ENCODE measurements around the gene PAK3.

DNA sequence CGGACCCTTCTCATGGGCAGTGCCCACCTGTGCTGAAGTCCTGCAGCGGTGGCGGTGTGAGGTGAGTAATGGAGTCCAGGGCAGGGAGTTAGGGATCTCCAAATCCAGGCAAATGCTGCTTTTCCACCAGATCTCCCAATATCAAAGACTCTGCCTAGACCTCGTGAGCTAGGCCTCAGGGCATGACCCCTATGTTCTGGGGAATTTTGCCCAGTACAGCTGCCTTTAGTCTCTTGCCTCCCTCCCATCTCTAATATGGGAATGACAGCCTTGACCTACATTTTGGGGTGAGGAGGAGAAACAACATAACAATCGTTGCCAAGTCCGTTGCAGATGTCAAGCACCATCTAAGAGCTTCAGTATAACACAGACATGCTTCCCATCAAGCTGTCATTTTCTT is 7.3 kb downstream of the PAK3 start:
- no peak for TF ChIP-seq POLR2AphosphoS5 (IDR thresholded peaks at IDR 0.05)
- TF ChIP-seq, protein P1, sequence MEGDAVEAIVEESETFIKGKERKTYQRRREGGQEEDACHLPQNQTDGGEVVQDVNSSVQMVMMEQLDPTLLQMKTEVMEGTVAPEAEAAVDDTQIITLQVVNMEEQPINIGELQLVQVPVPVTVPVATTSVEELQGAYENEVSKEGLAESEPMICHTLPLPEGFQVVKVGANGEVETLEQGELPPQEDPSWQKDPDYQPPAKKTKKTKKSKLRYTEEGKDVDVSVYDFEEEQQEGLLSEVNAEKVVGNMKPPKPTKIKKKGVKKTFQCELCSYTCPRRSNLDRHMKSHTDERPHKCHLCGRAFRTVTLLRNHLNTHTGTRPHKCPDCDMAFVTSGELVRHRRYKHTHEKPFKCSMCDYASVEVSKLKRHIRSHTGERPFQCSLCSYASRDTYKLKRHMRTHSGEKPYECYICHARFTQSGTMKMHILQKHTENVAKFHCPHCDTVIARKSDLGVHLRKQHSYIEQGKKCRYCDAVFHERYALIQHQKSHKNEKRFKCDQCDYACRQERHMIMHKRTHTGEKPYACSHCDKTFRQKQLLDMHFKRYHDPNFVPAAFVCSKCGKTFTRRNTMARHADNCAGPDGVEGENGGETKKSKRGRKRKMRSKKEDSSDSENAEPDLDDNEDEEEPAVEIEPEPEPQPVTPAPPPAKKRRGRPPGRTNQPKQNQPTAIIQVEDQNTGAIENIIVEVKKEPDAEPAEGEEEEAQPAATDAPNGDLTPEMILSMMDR (IDR thresholded peaks at IDR 0.05): no peak
